GM12873 (cell line): ENCODE data around the gene TSKU.

ENCODE experiments used
- TF ChIP-seq, protein P1 (sequence below): IDR thresholded peaks from 2 replicates; pipeline ENCODE4 v1.5.1; 2012; ENCODE audit warnings: low read depth, mild to moderate bottlenecking, moderate library complexity, low read length, control low read depth; ENCODE audit not compliant: insufficient read depth; ENCODE audit errors: missing control alignments

TSKU gene

DNA sequence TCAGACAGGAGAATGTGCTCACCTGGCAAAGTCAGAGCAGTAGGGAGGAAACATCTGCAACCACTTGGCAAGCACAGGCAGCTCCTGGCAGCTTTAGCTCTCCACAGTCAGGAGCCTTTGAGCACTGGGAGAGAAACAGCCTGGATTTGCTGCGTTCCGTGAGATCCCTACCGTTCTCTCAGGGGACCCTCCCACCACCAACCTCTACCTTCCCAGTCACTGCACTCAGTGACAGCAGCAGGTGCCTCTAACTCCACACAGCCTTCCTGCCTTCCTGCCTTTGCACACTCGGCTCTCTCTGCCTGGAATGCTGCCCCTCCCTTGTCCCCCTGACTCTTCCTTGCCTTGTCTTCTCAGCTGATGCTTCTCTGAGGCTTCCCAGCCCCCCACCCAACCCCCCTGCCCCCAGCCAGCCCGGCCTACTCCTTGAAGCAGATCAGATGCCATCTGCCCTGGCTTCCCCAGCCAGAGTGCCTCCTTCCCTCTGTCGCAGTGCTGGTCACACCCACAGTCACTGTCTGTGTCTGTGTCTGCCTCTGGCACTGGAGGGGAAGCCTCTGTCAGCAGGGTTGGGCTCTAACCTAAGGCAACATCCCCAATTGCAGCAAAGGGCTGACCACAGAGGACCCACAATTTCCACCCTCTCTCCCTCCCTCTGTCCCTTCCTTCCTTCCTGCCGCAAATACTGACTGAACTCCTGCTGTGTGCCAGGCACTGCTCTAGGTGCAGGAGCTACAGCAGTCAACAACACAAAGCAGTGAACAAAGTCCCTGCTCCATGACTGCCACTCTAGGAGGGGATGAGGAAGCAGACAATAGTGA is 14.9 kb upstream of the TSKU start:
- TF ChIP-seq, protein P1, sequence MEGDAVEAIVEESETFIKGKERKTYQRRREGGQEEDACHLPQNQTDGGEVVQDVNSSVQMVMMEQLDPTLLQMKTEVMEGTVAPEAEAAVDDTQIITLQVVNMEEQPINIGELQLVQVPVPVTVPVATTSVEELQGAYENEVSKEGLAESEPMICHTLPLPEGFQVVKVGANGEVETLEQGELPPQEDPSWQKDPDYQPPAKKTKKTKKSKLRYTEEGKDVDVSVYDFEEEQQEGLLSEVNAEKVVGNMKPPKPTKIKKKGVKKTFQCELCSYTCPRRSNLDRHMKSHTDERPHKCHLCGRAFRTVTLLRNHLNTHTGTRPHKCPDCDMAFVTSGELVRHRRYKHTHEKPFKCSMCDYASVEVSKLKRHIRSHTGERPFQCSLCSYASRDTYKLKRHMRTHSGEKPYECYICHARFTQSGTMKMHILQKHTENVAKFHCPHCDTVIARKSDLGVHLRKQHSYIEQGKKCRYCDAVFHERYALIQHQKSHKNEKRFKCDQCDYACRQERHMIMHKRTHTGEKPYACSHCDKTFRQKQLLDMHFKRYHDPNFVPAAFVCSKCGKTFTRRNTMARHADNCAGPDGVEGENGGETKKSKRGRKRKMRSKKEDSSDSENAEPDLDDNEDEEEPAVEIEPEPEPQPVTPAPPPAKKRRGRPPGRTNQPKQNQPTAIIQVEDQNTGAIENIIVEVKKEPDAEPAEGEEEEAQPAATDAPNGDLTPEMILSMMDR, result no peak

DNA sequence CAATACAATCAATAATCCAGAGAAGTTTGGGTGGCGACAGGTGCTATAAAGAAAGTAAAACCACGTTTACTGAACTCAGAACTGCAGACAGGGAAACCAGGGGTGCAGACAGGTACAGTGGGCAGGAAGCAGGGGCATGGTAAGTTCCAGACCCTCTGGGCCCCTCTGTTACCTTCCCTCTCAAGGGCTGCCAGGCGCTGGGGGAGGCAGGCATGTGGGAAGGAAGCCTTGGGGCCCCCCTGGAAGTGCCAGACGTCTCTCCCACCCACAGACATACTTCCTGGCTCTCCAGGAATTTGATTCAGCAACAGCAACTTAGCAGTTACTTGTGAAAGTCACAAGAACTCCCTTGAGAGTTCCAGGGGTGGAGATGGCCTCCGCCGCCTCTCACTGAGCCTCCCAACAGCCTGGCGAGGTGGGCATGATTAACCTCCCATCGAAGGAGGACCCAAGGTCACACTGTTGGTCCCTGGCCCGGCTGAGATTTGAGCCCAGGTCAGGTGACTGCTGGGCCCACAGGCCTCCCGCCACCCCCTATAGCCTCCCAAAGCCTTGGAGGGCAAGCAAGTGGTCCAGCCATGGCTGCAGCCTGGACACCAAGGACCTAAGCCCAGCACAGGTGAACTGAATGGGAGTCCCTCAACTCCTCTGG is 14.1 kb upstream of the TSKU start:
- TF ChIP-seq, protein P1, result no peak

DNA sequence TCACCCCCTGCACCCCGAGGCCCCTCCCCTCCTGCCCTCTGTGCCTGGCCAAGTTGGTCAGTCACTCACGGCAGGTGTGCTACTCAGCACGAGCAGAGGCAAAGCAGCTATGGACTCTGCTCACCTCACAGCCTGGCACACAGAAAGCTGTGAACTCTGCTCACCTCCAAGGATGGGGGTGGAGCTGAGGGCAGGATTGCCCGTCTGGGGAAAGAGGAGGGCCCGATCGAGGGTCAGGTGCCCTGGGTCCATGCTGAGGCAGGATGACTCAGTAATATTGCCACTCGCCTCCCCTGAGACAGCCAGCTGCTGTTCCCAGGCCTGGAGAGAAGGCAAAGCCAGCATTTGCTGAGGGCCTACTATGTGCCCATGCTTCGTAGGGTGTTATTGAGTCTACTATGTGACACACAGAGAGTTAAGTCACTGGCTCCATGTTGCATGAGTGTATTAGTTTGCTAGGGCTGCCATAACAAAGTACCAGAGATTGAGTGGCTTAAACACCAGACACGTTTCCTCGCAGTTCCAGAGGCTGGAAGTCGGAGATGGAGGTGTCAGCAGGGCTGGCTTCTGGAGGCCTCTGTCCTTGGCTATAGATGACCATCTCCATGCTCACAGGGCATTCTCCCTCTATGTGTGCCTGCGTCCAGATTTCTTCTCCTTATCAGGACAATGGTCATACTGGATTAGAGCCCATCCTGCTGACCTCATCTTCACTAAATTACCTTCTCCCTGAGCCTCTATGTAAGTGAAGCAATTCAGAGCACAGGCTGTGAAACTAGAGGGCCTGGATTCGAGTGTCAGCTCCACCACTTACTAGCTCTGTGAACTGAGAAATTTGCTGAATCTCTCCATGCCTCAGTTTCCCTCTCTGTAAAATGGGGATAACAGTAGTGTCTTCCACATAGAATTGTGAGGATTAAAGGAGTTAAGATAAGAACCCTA is 13.2 kb upstream of the TSKU start:
- TF ChIP-seq, protein P1, result no peak

DNA sequence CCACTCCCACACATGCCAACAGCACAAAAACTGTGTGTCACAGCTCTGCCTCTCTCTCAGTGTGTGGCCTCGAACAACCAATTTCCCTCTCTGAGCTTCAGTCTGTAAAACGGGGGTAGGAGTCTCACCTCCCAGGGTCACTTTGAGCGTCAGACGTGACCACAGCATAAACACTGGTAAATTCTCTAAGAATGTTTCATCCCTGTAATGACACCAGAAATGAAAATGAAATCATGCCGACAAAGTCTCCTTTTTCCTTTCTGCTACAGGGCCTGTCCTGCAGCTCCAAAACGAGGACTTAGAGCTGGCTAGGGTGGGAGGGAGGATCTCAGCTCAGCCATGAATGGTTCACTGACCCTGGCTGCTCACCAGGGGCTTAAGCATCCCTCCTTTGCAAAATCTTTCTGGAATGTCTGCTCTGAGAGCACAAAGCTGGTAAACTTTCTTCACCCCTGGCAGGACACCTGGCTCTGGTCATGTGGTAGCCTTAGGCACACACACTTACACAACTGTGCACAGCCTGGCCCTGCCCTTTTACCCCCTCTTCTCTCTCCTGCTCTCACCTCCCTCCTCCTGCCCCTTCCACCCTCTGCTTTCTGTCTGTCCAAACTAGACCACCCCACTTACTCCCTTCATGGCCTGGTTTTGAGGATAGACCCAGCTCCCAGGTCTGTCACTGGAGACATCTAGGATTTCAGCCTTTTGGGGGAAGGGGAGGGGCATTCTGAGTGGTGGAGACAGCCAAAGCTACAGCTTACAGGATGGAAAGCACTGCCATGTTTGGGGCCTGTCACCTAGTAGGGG is 12.3 kb upstream of the TSKU start:
- TF ChIP-seq, protein P1, result no peak

DNA sequence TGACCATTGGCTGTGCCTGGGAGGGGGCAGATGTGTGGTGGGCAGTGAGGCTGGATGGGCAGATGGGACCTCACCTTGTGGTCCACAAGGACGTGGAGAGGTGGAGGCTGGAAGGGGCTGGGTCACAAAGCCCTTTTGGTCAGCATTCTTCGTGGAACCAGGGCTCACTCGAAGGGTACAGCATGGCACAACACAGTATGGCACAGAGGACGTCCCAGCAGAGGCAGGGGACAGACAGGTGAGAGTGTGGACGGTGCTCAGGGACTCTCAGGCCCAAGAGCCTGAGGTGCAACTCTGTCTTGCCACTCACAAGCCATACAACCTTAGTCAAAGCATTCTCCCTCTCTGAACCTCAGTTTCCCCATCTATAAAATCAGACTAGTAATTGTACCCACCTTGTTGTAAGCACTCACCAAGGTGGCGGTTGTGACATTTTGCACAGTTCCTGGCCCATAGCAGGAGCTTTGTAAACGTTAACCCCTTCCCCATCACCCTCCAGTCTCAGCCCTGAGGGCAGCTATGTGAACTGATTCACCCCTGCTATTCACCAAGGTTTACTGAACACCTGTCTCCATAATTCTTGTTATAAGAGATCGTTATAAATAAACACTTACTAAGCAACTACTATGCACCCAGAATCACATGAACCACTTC is 11.6 kb upstream of the TSKU start:
- TF ChIP-seq, protein P1, result no peak

DNA sequence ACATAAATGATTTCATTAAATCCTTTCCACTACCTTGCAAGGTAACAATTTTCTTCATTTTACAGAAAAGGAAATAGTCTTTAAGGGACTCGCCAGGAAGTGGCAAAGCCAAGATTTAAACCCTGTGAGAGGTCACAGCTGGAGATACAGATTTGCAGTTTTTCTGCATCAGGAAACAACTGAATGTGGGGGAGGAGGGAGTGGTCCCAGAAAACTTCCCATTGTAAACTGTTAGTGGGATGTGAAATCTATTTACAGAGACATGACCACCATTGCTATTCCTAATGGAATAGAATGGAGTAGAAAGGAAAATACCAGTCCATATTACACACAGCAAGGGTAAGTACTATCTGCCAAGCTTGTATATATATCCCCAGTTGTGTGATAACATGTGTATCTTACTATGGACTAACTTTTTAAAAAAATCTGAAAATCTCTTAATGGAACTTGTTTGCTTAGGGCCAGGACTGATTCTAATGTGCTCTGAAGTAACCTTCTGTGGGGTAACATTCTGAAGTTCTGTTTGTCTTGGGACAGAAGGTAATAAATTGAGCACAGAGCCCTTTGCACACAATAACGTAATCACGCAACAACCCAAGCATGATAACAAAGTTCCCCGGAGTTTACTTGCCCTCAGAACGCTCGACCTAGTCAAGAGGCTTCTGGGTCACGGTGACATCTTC is 10.9 kb upstream of the TSKU start:
- TF ChIP-seq, protein P1, result no peak
